HCT116 (cell line): Measurements from ENCODE around the gene AKAP13. TPM values are rescaled to one million over a fixed set of nuclear protein-coding genes. Genes with fewer than 3 reads are reported as not detected.

Experiments used
- ATAC-seq: fragments of 200-7000 bp; cut with Tn5 transposase; 2 replicates; pipeline ENCODE4 v1.9.1; 2020; ENCODE audit warnings: mild to moderate bottlenecking, moderate library complexity
- BruUV-seq: library from RNA; stranded (reverse); fragments of 400-500 nt; replicated peaks from 2 replicates; lab custom pipeline; 2021; lab: Mats Ljungman, UMichigan
- CTCF ChIA-PET: fragments of 300-600 bp; sonication (Branson Sonifier 250); formaldehyde crosslinking; loops from one replicate; lab custom pipeline; 2021; ENCODE audit warnings: antibody characterized with exemption; lab: Charles Lee
- POLR2A ChIA-PET: fragments of 300-600, 350-600 bp; sonication (Branson Sonifier 250); formaldehyde crosslinking; loops from one replicate; lab custom pipeline; 2021; ENCODE audit warnings: antibody characterized with exemption; lab: Charles Lee
- RAD21 ChIA-PET, 2 experiments: fragments of 300-600 bp; sonication (Branson Sonifier 250); formaldehyde crosslinking; loops; one replicate each; lab custom pipeline; 2023; ENCODE audit warnings: low total read pairs in 2 of 2; ENCODE audit not compliant: uncharacterized antibody in 2 of 2, unreplicated experiment in 2 of 2, low non-redundant PET in 1 of 2; lab: Charles Lee
- DNase-seq: peaks from one replicate; pipeline ENCODE4 v3.0.0-alpha.2; 2010; ENCODE audit warnings: low read depth, low spot score
- H2AFZ ChIP-seq: fragments of 200-600 bp; shearing (Covaris generic), sonication (generic); 2 replicates; pipeline ENCODE4 v1.6.1; 2017; ENCODE audit warnings: low read depth, mixed run types, mixed read lengths, antibody characterized with exemption, low read length; ENCODE audit not compliant: poor library complexity, severe bottlenecking
- H3K27ac ChIP-seq: 2 replicates; pipeline ENCODE4 v1.5.1; 2012; ENCODE audit warnings: low read depth, low read length
- H3K27me3 ChIP-seq: fragments of 200-600 bp; sonication (generic); 2 replicates; pipeline ENCODE4 v1.6.1; 2016; ENCODE audit warnings: mixed run types, low read length, mixed read lengths; ENCODE audit not compliant: insufficient read depth
- H3K36me3 ChIP-seq, 2 experiments: fragments of 200-500 bp in 1 of 2; fragments of 200-600 bp in 1 of 2; sonication (Bioruptor generic) in 1 of 2; sonication (generic) in 1 of 2; 2 replicates each; pipeline versions ENCODE4 v1.5.1 to v1.6.1; 2014 to 2016; ENCODE audit warnings: low read length in 2 of 2, inconsistent platforms in 1 of 2, mixed read lengths in 1 of 2, mixed run types in 1 of 2; ENCODE audit not compliant: insufficient read depth in 2 of 2, control insufficient read depth in 1 of 2
- H3K4me1 ChIP-seq, 2 experiments: fragments of 200-600 bp in 1 of 2; sonication (generic) in 1 of 2; 2 replicates each; pipeline versions ENCODE4 v1.5.1 to v1.6.1; 2012 to 2017; ENCODE audit warnings: low read length in 2 of 2, inconsistent platforms in 1 of 2, mild to moderate bottlenecking in 1 of 2, mixed read lengths in 1 of 2, mixed run types in 1 of 2, moderate library complexity in 1 of 2; ENCODE audit not compliant: insufficient read depth in 2 of 2, control insufficient read depth in 1 of 2
- H3K4me2 ChIP-seq: fragments of 200-600 bp; sonication (generic); 2 replicates; pipeline ENCODE4 v1.6.1; 2017; ENCODE audit warnings: mixed run types, low read length, mixed read lengths
- H3K4me3 ChIP-seq, 2 experiments: fragments of 200-600 bp in 1 of 2; sonication (generic) in 1 of 2; replicated peaks in 1 of 2; 2 replicates each; pipeline ENCODE4 v1.5.1; 2011 to 2016; ENCODE audit warnings: low read length in 2 of 2, control low read depth in 1 of 2, low read depth in 1 of 2, mild to moderate bottlenecking in 1 of 2, mixed read lengths in 1 of 2, mixed run types in 1 of 2
- H3K79me2 ChIP-seq: fragments of 200-600 bp; sonication (generic); 2 replicates; pipeline ENCODE4 v1.6.1; 2017; ENCODE audit warnings: mild to moderate bottlenecking, mixed run types, low read length, moderate library complexity, mixed read lengths; ENCODE audit not compliant: insufficient read depth
- H3K9ac ChIP-seq: fragments of 200-600 bp; sonication (generic); 2 replicates; pipeline ENCODE4 v1.6.1; 2016; ENCODE audit warnings: low read length, mixed read lengths
- H3K9me2 ChIP-seq: fragments of 200-600 bp; sonication (generic), shearing (Covaris generic); 2 replicates; pipeline ENCODE4 v1.6.1; 2017; ENCODE audit warnings: mixed run types, mild to moderate bottlenecking, moderate library complexity; ENCODE audit not compliant: insufficient read depth
- H3K9me3 ChIP-seq, 2 experiments: fragments of 200-500 bp in 1 of 2; fragments of 200-600 bp in 1 of 2; sonication (Bioruptor generic) in 1 of 2; sonication (generic) in 1 of 2; 2 replicates each; pipeline ENCODE4 v1.6.1; 2014 to 2017; ENCODE audit warnings: low read length in 2 of 2, mixed read lengths in 2 of 2, inconsistent platforms in 1 of 2, low read depth in 1 of 2, mild to moderate bottlenecking in 1 of 2, mixed run types in 1 of 2, moderate library complexity in 1 of 2; ENCODE audit not compliant: control insufficient read depth in 1 of 2, insufficient read depth in 1 of 2
- H4K20me1 ChIP-seq: fragments of 200-600 bp; sonication (generic), shearing (Covaris generic); 2 replicates; pipeline ENCODE4 v1.6.1; 2017; ENCODE audit warnings: mixed run types, mild to moderate bottlenecking, moderate library complexity; ENCODE audit not compliant: insufficient read depth
- CEBPB ChIP-seq: IDR thresholded peaks from 2 replicates; pipeline ENCODE4 v1.6.1; 2012; ENCODE audit warnings: low read depth
- FOSL1 ChIP-seq: IDR thresholded peaks from 2 replicates; pipeline ENCODE4 v1.6.1; 2012; ENCODE audit warnings: low read depth
- POLR2A ChIP-seq: IDR thresholded peaks from 2 replicates; pipeline ENCODE4 v1.7.0; 2011; ENCODE audit warnings: borderline replicate concordance; ENCODE audit not compliant: insufficient read depth, insufficient read length; ENCODE audit errors: extremely low read depth
- SIN3A ChIP-seq: IDR thresholded peaks from 2 replicates; pipeline ENCODE4 v1.6.1; 2012; ENCODE audit warnings: low read depth
- SP1 ChIP-seq: IDR thresholded peaks from 2 replicates; pipeline ENCODE4 v1.6.1; 2012; ENCODE audit warnings: low read depth
- SRF ChIP-seq: IDR thresholded peaks from 2 replicates; pipeline ENCODE4 v1.6.1; 2012; ENCODE audit warnings: low read depth
- intact Hi-C: fragments of 100-400 bp; cut with micrococcal nuclease; formaldehyde crosslinking; loops from 2 replicates; pipeline ENCODE4 v1.10.0; 2022
- total RNA-seq: library from RNA; stranded (reverse); gene quantifications from one replicate; pipeline ENCODE4 v1.2.1, GENCODE V29; 2021; ENCODE audit not compliant: unreplicated experiment
- TF ChIP-seq, protein P1 (sequence below), 3 experiments: fragments of 200-600 bp in 1 of 3; sonication (generic) in 1 of 3; IDR thresholded peaks in 2 of 3; conservative IDR thresholded peaks in 1 of 3; 2 replicates each; pipeline ENCODE4 v1.5.1; 2012 to 2017; ENCODE audit warnings: low read depth in 2 of 3, low read length in 2 of 3, antibody characterized with exemption in 1 of 3, borderline replicate concordance in 1 of 3, control low read depth in 1 of 3, mild to moderate bottlenecking in 1 of 3, mixed read lengths in 1 of 3, mixed run types in 1 of 3, moderate library complexity in 1 of 3; ENCODE audit not compliant: insufficient read depth in 1 of 3
- TF ChIP-seq, protein P2 (sequence below): IDR thresholded peaks from 2 replicates; pipeline ENCODE4 v1.6.1; 2012; ENCODE audit warnings: low read depth

AKAP13 gene
- total RNA-seq, 1 experiment from 2014 or later, result 43.1 TPM

DNA sequence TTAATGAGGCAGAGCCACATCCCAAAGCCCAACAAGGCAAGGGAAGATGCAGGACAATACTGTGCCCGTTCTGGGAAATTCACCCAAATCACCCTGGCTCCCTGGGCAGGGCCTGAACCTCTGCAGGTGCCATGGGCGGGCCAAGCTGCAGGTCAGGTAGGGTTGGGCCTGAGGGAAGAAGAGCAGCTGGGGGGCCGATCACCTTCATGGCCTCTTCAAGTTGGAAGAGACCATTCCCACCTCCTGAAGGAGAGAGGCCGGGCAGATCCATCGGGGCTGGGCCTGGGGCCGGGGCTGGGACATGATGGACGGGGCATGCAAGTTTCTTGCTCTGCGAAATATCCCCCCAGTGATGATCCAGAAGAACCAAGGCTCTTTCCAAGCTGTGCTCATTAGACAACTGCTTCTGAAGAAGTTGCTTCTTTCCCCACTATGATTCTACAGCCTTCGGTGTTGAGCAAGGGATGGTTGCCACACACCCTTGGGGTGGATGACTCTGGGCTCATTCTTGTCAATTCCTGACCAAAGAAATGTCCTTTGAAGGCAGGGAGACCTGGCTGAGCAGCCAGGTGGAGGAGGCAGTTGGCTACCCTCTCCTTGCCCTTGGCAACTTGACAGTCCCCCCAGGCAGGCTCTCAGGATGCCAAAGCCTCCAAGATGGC, 376.1 kb downstream of the AKAP13 start:
- no peaks in the 10 kb centered on the region for H3K27me3 ChIP-seq
- H3K36me3 ChIP-seq, result no peaks in the 10 kb centered on the region; a peak in 1 of 4 replicates
- no peak overlapping the region for H3K4me3 ChIP-seq
- no peaks in the 10 kb centered on the region for H3K9me2 ChIP-seq
- intact Hi-C loops, result no loop called here
- ChIA-PET RAD21 (interaction anchor here in 1 of 2 experiments (0.6 kb wide), 1 partner anchor 459 kb away, joined by 3 read pairs; no protein-coding TSS in a partner anchor), POLR2A (no interaction called here), CTCF (no interaction called here)
- no peak overlapping the region for H3K9ac ChIP-seq
- BruUV-seq, result no TSS peak
- DNase-seq, result no peak
- ATAC-seq, result no peak
- H3K79me2 ChIP-seq, result no peaks in the 10 kb centered on the region
- H3K4me1 ChIP-seq, result no peaks in the 10 kb centered on the region
- no peak overlapping the region for H3K4me2 ChIP-seq
- no peaks in the 10 kb centered on the region for H4K20me1 ChIP-seq
- no peaks in the 10 kb centered on the region for H3K9me3 ChIP-seq
- H3K27ac ChIP-seq, result no peak overlapping the region
- H2AFZ ChIP-seq, result no peak overlapping the region
- TF ChIP-seq POLR2A (no peak), SP1 (no peak), FOSL1 (no peak), CEBPB (no peak), SIN3A (no peak), SRF (no peak)
- TF ChIP-seq, protein P1, sequence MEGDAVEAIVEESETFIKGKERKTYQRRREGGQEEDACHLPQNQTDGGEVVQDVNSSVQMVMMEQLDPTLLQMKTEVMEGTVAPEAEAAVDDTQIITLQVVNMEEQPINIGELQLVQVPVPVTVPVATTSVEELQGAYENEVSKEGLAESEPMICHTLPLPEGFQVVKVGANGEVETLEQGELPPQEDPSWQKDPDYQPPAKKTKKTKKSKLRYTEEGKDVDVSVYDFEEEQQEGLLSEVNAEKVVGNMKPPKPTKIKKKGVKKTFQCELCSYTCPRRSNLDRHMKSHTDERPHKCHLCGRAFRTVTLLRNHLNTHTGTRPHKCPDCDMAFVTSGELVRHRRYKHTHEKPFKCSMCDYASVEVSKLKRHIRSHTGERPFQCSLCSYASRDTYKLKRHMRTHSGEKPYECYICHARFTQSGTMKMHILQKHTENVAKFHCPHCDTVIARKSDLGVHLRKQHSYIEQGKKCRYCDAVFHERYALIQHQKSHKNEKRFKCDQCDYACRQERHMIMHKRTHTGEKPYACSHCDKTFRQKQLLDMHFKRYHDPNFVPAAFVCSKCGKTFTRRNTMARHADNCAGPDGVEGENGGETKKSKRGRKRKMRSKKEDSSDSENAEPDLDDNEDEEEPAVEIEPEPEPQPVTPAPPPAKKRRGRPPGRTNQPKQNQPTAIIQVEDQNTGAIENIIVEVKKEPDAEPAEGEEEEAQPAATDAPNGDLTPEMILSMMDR (IDR thresholded peaks at IDR 0.05 in 2 of 3, conservative IDR thresholded peaks at IDR 0.05 in 1 of 3; ENCODE audit: borderline replicate concordance in 1 of 3, insufficient read depth in 1 of 3, low read depth in 2 of 3, low read length in 2 of 3), result no peak
- TF ChIP-seq, protein P2, sequence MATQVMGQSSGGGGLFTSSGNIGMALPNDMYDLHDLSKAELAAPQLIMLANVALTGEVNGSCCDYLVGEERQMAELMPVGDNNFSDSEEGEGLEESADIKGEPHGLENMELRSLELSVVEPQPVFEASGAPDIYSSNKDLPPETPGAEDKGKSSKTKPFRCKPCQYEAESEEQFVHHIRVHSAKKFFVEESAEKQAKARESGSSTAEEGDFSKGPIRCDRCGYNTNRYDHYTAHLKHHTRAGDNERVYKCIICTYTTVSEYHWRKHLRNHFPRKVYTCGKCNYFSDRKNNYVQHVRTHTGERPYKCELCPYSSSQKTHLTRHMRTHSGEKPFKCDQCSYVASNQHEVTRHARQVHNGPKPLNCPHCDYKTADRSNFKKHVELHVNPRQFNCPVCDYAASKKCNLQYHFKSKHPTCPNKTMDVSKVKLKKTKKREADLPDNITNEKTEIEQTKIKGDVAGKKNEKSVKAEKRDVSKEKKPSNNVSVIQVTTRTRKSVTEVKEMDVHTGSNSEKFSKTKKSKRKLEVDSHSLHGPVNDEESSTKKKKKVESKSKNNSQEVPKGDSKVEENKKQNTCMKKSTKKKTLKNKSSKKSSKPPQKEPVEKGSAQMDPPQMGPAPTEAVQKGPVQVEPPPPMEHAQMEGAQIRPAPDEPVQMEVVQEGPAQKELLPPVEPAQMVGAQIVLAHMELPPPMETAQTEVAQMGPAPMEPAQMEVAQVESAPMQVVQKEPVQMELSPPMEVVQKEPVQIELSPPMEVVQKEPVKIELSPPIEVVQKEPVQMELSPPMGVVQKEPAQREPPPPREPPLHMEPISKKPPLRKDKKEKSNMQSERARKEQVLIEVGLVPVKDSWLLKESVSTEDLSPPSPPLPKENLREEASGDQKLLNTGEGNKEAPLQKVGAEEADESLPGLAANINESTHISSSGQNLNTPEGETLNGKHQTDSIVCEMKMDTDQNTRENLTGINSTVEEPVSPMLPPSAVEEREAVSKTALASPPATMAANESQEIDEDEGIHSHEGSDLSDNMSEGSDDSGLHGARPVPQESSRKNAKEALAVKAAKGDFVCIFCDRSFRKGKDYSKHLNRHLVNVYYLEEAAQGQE, result no peak
